B cell (primary cell): ENCODE results near the gene NMNAT2.

Experiments
- EZH2 ChIP-seq: IDR thresholded peaks from 2 replicates; pipeline ENCODE4 v1.6.1; 2012; ENCODE audit warnings: borderline replicate concordance, low read depth, mild to moderate bottlenecking, moderate library complexity, low read length; ENCODE audit not compliant: insufficient read depth, poor library complexity, severe bottlenecking
- TF ChIP-seq, protein P1 (sequence below): fragments of 200-600 bp; IDR thresholded peaks from one replicate; pipeline ENCODE4 v1.8.0; 2022; ENCODE audit warnings: antibody characterized with exemption, mild to moderate bottlenecking

DNA sequence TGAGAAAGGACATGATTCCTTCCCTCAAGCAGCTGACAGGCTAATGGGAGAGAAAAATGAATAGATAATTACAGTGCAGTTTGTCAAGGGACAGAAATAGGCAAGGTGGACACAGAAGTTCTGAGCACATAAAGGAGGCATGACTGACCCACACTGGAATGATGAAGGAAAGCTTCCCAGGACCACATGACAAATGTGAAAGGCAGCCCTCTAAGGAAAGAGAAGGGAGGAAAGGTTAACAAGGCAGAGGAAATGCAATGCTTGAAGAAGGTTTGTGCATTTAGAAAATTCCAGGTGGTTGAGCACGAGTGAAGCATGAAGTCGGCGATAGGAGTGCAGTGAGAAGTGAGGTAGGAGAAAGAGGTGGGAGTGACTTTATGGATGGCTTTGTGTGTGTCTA is 194.7 kb downstream of the NMNAT2 start:
- TF ChIP-seq, protein P1, sequence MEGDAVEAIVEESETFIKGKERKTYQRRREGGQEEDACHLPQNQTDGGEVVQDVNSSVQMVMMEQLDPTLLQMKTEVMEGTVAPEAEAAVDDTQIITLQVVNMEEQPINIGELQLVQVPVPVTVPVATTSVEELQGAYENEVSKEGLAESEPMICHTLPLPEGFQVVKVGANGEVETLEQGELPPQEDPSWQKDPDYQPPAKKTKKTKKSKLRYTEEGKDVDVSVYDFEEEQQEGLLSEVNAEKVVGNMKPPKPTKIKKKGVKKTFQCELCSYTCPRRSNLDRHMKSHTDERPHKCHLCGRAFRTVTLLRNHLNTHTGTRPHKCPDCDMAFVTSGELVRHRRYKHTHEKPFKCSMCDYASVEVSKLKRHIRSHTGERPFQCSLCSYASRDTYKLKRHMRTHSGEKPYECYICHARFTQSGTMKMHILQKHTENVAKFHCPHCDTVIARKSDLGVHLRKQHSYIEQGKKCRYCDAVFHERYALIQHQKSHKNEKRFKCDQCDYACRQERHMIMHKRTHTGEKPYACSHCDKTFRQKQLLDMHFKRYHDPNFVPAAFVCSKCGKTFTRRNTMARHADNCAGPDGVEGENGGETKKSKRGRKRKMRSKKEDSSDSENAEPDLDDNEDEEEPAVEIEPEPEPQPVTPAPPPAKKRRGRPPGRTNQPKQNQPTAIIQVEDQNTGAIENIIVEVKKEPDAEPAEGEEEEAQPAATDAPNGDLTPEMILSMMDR = no peak
- TF ChIP-seq EZH2 = no peak
